Stimulated activated CD8-positive, alpha-beta memory T cell treated with anti-CD3 and anti-CD28 coated beads, Interleukin-7, amount 100 ng/mL, for 1 hour (primary cell): ENCODE data around the gene ADK.
"Not testable (repeated sequence)": the region's sequence is repeated elsewhere in the genome, so short reads cannot be mapped to it uniquely, and the experiment has no call there.

Experiments used
- DNase-seq, 2 donors: peaks; one replicate each; pipeline ENCODE4 v3.0.0-alpha.2; 2020; ENCODE audit warnings: low read depth in 2 of 2

The ADK gene

GRCh38 chr10:74424565-74424964 is 273.5 kb downstream of the ADK start:
- DNase-seq, result no peak

DNA sequence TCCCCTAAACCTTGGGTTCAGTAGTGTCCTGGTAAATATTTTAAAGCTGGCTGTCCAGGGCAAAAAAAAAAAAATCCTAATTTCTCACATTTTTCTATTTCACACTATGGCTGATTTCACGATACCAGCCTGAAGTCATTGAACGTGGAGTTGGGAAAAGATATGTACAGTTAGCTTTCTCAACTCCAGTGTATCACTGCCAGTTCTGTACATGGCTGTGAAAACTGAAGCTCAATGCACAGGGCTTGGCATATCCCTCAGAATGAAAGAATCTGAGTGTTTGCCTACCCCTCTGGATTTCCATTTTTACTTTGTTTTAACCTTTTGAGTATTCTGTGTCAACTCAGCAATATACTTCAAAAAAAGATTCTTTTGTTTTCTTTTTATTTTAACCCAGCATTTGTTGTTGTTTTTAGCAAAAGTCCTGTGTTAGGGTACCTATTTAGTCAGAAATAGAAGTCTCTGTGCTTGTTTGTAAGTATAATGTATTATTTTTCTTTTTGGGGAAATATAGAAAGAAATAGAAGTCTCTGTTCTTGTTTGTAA is 274.5 kb downstream of the ADK start:
- DNase-seq, result no peak

DNA sequence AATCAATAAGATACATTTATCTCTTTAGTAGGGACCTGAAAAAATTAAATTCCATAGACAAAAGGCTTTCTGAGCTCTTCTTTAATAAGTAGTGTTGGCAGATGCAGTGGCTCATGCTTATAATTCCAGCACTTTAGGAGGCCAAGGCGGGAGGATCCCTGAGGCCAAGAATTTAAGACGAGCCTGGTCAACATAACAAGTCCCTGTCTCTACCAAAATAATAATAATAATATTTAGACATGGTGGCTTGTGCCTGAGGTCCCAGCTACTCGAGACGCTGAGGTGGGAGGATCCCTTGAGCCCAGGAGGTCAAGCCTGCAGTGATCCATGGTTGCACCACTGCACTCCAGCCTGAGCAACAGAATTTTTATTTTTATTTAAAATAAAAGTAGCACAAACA is 280.8 kb downstream of the ADK start:
- no peak for DNase-seq

DNA sequence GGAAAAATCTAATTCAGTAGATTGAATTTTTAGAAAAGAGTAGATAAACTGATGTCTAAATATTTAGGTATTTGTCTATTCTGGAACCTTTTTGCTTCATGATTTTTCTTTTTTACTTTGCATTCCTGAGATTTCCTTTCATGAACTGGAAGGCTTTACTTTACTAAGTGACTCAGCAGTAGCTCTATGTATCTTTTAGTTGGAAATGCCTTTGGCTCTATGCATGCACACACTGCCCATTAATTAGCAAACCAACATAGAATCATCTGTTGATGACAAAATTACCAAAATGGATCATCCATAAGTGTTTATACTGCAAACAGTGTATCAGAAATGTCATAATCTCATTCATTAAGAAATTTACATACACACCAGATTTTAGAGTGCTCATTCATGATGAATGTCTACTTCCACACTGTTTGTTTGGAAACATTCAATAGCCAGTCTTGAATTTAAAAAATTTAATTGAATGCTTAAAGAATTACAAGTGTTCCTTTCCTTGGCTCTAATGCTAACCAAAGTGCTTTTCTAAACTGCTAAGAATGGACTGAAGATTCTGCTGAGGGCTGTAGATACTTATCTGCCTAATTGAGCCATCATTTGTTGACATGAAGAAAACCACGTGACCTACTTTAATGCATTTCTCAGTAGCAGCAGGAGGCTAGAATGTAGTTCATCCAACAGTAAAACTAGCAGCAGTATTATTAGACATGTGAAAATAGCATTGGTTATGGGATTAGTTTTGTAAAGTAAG is 282.0 kb downstream of the ADK start:
- DNase-seq, result no peak

DNA sequence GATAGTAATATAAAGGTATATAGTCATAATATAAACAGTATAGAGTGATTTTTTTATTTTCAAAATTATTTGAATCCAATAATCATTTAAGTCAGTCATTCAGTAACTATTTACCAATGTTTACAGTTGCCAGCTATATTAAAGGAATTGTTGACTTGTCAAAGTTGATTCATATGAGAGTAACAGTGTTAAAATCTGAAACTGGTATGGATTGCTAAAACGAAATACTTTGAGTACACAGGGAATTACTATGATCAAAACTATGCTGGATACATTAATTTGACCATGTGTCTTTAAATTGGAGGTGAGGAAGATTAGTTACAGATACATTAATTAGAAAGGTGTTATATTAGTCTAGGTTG is 282.6 kb downstream of the ADK start:
- DNase-seq, result no peak

DNA sequence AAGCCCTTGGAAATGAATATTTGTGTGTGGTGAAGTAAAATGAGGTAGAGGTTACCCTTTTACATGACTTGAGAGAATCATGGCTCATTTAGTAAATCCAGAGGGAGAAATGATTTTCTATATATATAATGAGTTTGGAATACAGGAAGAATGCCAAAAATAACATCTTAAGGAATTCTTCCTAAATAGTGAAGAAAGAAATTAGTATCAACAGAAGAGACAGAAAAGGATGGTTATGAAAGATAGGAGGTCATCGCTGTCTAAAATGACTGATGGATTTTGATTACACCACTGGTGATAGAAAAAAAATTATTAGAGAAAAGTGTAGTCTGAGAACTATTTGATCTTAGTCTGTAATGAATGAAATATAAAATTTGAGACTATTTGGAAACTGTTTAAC is 283.0 kb downstream of the ADK start:
- DNase-seq, result no peak

- DNase-seq, result no peak
Observed at GRCh38 chr10:74434547-74434946, 283.5 kb downstream of the ADK start.

DNA sequence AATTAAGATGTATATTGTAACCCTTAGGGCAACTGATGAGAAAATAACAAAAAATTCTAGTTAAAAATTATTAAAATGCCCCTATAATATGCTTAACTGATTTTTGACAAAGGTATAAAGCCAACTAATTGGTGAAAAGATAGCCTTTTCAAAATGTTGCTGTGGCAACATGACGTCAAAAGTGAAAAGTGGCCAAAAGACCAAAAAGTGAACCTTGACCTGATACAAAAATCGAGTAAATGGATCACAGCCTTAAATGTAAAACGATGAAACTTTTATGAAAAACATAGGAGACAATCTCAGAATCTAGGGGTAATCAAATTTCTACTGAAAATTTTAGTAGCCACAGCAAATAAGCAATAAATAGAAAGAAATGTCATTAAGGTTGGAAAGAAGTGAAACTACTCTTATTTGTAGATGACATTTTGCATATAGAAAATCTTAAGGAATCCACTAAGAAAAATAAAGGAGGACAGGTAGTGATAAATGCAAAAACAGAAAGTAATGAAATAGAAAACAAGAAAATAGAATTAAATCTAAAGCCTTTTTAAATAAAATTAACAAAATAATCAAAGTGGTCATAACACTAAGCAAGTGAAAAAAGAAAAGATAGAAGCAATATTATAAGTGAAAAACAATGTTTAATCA is 285.6 kb downstream of the ADK start:
- DNase-seq, result no peak

GRCh38 chr10:74437822-74438221 is 286.8 kb downstream of the ADK start:
- DNase-seq, result no peak

DNA sequence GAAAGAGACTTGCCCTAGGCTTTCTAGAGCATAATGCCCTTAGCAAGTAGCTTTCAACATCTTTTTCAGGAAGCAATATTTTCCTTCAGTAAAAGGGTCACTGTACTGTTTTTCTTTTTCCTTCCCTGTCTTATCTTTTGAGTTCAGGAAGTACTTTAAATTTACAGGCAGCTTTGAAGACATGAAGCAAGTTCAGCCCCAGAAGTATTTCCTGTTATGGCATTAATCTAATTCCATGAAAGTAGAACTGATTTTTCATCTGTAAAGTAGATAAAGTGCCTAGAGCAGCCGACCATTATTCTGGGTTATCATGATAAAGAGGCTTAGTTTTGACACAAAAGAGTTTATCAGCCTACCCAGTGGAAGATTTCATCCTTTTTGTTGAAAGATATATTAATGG is 288.2 kb downstream of the ADK start:
- DNase-seq, result no peak

DNA sequence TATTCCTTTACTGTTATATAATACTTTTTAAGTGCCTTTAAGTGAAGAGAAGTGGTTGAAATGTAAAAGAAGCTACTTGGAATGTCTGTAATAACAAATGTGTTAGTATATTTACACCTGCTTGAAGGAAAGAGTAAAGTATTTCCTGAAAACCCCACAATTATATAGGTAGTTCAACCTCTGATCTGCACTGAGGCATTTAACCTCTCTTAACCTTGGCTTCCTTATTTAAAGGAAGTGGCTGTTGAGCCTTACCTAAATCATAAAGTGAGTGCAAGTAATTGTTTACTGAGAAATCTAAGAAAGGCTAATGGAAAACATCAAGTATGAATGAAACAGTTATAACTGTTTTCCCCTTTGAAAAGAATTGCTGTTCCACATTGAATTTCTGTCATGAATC is 294.5 kb downstream of the ADK start:
- no peak for DNase-seq

GRCh38 chr10:74450602-74451001 is 299.6 kb downstream of the ADK start:
- DNase-seq, result no peak

- no peak for DNase-seq
Observed at GRCh38 chr10:74451127-74451829, 300.3 kb downstream of the ADK start.

DNA sequence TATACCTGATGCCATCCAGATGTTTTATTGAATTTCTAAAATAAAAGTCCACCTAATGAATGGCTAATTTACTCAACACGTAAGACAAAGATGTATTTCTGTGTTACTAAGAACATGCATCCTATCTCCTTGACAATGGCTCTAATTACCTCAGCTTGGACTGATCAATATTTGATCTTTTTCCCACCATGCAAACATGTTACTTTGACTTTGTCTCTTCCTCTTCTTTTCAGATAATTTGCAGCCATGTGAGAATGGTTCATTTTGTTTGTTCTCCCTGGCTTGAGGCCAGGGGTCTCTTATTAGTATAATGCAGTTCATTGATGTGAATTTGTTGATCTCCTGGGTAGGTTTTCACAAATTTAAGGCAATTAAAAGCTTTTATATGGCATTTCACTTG is 302.1 kb downstream of the ADK start:
- DNase-seq, result no peak

DNA sequence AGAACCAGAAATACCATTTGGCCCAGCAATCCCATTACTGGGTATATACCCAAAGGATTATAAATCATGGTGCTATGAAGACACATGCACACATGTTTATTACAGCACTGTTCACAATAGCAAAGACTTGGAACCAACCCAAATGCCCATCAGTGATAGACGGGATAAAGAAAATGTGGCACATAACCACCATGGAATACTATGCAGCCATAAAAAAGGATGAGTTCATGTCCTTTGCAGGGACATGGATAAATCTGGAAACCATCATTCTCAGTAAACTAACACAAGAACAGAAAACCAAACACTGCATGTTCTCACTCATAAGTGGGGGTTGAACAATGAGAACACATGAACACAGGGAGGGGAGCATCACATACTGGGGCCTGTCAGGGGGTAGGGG is 306.5 kb downstream of the ADK start:
- DNase-seq, result not testable (repeated sequence)

DNA sequence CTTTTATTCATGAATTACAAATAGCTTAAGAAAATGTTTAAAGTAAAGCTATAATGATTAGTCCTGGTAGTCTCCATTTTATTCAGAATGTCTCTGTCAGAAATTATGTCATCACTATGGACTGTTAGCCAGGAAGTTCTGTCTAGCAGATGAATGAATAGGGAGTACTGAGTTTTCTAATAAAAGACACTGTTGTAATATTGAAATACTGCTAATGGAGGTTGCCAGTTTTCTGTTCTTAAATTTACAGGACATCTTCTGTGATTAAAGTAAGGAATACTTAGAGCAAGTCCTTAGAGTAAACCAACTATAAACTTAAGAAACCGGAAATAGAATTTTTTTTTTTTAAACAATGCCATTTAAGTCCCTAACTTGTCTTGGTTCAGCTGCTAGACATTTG is 309.8 kb downstream of the ADK start:
- DNase-seq, result no peak

- DNase-seq, result no peak
Observed at GRCh38 chr10:74474022-74474713, 323.1 kb downstream of the ADK start.

DNA sequence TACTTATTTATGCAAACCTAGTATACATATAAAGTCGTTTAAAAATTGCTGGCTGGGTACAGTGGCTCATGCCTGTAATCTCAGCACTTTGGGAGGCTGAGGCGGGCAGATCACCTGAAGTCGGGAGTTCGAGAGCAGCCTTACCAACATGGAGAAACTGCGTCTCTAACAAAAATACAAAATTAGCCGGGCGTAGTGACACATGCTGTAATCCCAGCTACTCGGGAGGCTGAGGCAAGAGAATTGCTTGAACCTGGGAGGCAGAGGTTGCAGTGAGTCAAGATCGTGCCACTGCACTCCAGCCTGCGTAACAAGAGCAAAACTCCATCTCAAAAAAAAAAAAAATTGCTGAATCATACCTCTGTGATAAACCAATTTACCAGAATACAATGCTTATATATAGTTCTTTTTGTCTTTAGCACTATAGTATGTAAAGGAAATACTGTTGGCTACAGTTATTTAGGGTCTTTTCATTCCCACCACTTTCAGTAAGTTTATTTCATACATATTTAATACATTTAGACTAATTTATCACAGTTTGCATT is 325.2 kb downstream of the ADK start:
- DNase-seq, result not testable (repeated sequence)

- DNase-seq, result no peak
Observed at GRCh38 chr10:74480778-74481177, 329.8 kb downstream of the ADK start.

DNA sequence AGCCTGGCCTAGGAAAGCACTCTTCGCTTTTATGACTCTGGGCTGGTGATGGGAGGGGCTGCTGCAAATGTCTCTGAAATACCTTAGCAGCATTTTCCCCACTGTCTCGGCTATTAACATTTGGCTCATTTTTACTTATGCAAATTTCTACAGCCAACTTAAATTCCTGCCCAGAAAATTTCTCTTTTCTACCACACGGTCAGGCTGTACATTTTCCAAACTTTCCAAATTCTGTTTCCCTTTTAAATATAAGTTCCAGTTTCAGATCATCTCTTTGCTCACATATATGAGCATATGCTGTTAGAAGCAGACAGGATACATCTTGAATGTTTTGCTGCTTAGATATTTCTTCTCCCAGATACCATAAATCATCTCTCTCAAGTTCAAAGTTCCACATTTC is 332.3 kb downstream of the ADK start:
- DNase-seq, result no peak

GRCh38 chr10:74485283-74485682 is 334.3 kb downstream of the ADK start:
- no peak for DNase-seq

DNA sequence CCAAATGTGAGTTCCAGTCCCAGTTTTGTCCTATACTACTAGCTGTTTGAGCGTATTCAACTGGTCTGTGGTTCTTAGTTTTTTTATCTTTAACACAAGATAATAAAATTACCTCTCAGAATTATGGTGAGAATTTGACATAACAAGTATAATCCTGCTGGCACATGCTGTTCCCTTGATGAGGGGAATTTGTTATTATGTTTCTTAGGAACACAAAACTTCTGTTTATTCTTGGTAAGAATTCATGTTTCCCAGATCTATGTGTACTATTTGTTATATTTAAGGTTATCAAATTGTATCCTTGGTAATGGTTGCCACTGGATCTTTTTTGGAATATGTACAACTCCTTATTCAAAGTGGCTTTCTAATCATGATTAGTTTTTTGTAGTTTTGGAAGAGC is 335.6 kb downstream of the ADK start:
- DNase-seq, result no peak
